Brain microvascular endothelial cell (primary cell): Measurements from ENCODE around the gene DGCR8.

Source experiments
- DNase-seq: peaks from one replicate; pipeline ENCODE4 v3.0.0-alpha.2; 2020
- H3K27ac ChIP-seq: fragments of 250-450 bp; sonication (Bioruptor Pico); 2 replicates; pipeline ENCODE4 v1.5.1; 2020; ENCODE audit warnings: mild to moderate bottlenecking, moderate library complexity
- H3K27me3 ChIP-seq: fragments of 250-450 bp; sonication (Bioruptor Pico); replicated peaks from 2 replicates; pipeline ENCODE4 v1.5.1; 2020; ENCODE audit warnings: mild to moderate bottlenecking
- H3K36me3 ChIP-seq: fragments of 250-450 bp; sonication (Bioruptor Pico); replicated peaks from 2 replicates; pipeline ENCODE4 v1.5.1; 2020; ENCODE audit warnings: mild to moderate bottlenecking
- H3K4me3 ChIP-seq: 2 replicates; pipeline ENCODE4 v1.5.1; 2011; ENCODE audit warnings: low read depth, mild to moderate bottlenecking, control low read depth, low read length, moderate library complexity
- CTCF ChIP-seq: IDR thresholded peaks from 2 replicates; pipeline ENCODE4 v1.5.1; 2011; ENCODE audit warnings: low read depth, mild to moderate bottlenecking, moderate library complexity, low read length, control low read depth, inconsistent platforms; ENCODE audit errors: missing control alignments
- in situ Hi-C: cut with HindIII; loops from 2 replicates; pipeline ENCODE4 v1.10.0; 2017; ENCODE audit warnings: low sequenced_read_pairs, low pct_ligation_motif_present

DGCR8 gene

GRCh38 chr22:20140107-20140445 lies 60.0 kb downstream of the DGCR8 start:
- TF ChIP-seq CTCF: no peak
- DNase-seq: no peak
- H3K36me3 ChIP-seq: peaks cover 23% of the 10 kb centered on the region
- H3K27me3 ChIP-seq: no peaks in the 10 kb centered on the region
- no peak overlapping the region for H3K27ac ChIP-seq
- no peak overlapping the region for H3K4me3 ChIP-seq
- in situ Hi-C loops: no loop called here

GRCh38 chr22:20140521-20140964 lies 60.5 kb downstream of the DGCR8 start:
- peaks cover 23% of the 10 kb centered on the region for H3K36me3 ChIP-seq
- DNase-seq: no peak
- no peak overlapping the region for H3K27ac ChIP-seq
- no peak for TF ChIP-seq CTCF
- H3K27me3 ChIP-seq: no peaks in the 10 kb centered on the region
- no peak overlapping the region for H3K4me3 ChIP-seq
- in situ Hi-C loops: no loop called here

GRCh38 chr22:20141186-20142077 lies 61.4 kb downstream of the DGCR8 start:
- H3K27ac ChIP-seq: peak overlapping the region; percentile 13
- in situ Hi-C loops: no loop called here
- TF ChIP-seq CTCF: no peak
- no peaks in the 10 kb centered on the region for H3K27me3 ChIP-seq
- peaks cover 23% of the 10 kb centered on the region for H3K36me3 ChIP-seq
- H3K4me3 ChIP-seq: no peak overlapping the region
- DNase-seq: peak; percentile 48

- DNase-seq: no peak
- in situ Hi-C loops: no loop called here
- Histone ChIP-seq H3K27ac (no peak overlapping the region), H3K36me3 (peaks cover 23% of the 10 kb centered on the region), H3K27me3 (no peaks in the 10 kb centered on the region), H3K4me3 (no peak overlapping the region)
- no peak for TF ChIP-seq CTCF
These were observed 62.9 kb downstream of the DGCR8 start for GRCh38 chr22:20142711-20143621.

GRCh38 chr22:20143883-20144665 lies 64.0 kb downstream of the DGCR8 start:
- H3K27ac ChIP-seq: no peak overlapping the region
- no peaks in the 10 kb centered on the region for H3K27me3 ChIP-seq
- in situ Hi-C loops: no loop called here
- DNase-seq: no peak
- no peak for TF ChIP-seq CTCF
- peaks cover 23% of the 10 kb centered on the region for H3K36me3 ChIP-seq
- H3K4me3 ChIP-seq: no peak overlapping the region
